Measurements from ENCODE around the gene ZMYM4.
A peak's percentile ranks its signal among the peaks of the same experiment; 100 is the strongest.

The ZMYM4 gene

GRCh38 chr1:35294809-35295208 is 26.3 kb downstream of the ZMYM4 start (continued):
- TF ChIP-seq TSHZ2 (CRISPR knock-in tag; IDR thresholded peaks at IDR 0.05) (no peak), ARNTL (CRISPR knock-in tag; IDR thresholded peaks at IDR 0.05; ENCODE audit: borderline replicate concordance, low read depth) (no peak), TOX (CRISPR knock-in tag; IDR thresholded peaks at IDR 0.05; ENCODE audit: borderline replicate concordance) (no peak), PATZ1 (CRISPR knock-in tag; IDR thresholded peaks at IDR 0.05; ENCODE audit: borderline replicate concordance) (no peak), CREB5 (CRISPR knock-in tag; IDR thresholded peaks at IDR 0.05; ENCODE audit: low read depth) (no peak)

DNA sequence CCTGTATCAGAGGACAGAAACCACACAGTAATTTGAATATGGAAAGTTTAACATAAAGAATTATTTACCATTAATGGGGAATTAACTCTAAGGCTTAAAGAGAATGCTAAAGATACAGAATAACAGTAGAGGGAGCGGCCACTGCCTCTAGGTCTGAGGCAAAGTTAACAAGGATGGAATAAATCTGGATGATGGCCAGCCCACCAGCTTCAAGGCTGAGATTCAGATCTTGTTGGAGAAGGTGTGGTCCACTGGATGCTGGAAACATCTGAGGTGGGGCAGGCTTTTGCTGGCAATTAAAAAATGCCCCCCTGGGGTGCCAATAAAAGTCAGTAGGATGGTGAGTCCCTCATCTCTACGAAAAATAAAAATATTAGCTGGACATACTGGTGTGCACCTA is 29.4 kb downstream of the ZMYM4 start:
- peak; percentile 13; the same call in 1 of the 3 replicates for ATAC-seq
- TF ChIP-seq SNAI2 (CRISPR knock-in tag; IDR thresholded peaks at IDR 0.05) (no peak), ZNF565 (CRISPR knock-in tag; conservative IDR thresholded peaks at IDR 0.05; ENCODE audit: low read depth) (no peak), ISL1 (CRISPR knock-in tag; IDR thresholded peaks at IDR 0.05) (no peak), ZFP30 (CRISPR knock-in tag; IDR thresholded peaks at IDR 0.05) (no peak), TSHZ2 (CRISPR knock-in tag; IDR thresholded peaks at IDR 0.05) (no peak), CSDC2 (CRISPR knock-in tag; IDR thresholded peaks at IDR 0.05) (no peak), ESRRG (CRISPR knock-in tag; IDR thresholded peaks at IDR 0.05) (no peak), CREB5 (CRISPR knock-in tag; IDR thresholded peaks at IDR 0.05; ENCODE audit: low read depth) (no peak), ZFP3 (CRISPR knock-in tag; IDR thresholded peaks at IDR 0.05) (no peak), ZNF8 (CRISPR knock-in tag; IDR thresholded peaks at IDR 0.05) (no peak), TOX (CRISPR knock-in tag; IDR thresholded peaks at IDR 0.05; ENCODE audit: borderline replicate concordance) (no peak), PATZ1 (CRISPR knock-in tag; IDR thresholded peaks at IDR 0.05; ENCODE audit: borderline replicate concordance) (no peak), OSR1 (CRISPR knock-in tag; IDR thresholded peaks at IDR 0.05) (no peak), TCF4 (CRISPR knock-in tag; IDR thresholded peaks at IDR 0.05; ENCODE audit: borderline replicate concordance) (no peak), ZC3H10 (CRISPR knock-in tag; IDR thresholded peaks at IDR 0.05) (no peak), ARNTL (CRISPR knock-in tag; IDR thresholded peaks at IDR 0.05; ENCODE audit: borderline replicate concordance, low read depth) (no peak), RARB (CRISPR knock-in tag; IDR thresholded peaks at IDR 0.05) (no peak), PPARA (CRISPR knock-in tag; IDR thresholded peaks at IDR 0.05; ENCODE audit: borderline replicate concordance) (no peak), BACH2 (CRISPR knock-in tag; IDR thresholded peaks at IDR 0.05; ENCODE audit: borderline replicate concordance) (no peak)
- TF ChIP-seq, protein P1, sequence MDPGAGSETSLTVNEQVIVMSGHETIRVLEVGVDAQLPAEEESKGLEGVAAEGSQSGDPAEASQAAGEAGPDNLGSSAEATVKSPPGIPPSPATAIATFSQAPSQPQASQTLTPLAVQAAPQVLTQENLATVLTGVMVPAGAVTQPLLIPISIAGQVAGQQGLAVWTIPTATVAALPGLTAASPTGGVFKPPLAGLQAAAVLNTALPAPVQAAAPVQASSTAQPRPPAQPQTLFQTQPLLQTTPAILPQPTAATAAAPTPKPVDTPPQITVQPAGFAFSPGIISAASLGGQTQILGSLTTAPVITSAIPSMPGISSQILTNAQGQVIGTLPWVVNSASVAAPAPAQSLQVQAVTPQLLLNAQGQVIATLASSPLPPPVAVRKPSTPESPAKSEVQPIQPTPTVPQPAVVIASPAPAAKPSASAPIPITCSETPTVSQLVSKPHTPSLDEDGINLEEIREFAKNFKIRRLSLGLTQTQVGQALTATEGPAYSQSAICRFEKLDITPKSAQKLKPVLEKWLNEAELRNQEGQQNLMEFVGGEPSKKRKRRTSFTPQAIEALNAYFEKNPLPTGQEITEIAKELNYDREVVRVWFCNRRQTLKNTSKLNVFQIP (CRISPR knock-in tag; IDR thresholded peaks at IDR 0.05; ENCODE audit: borderline replicate concordance, low read depth): no peak

All from SK-N-SH treated with all-trans-retinoic acid at 6 μM for 48 hours (cell line).